NB4 (cell line): ENCODE measurements around the gene CEMIP2.

Experiments used
- CTCF ChIP-seq: IDR thresholded peaks from one replicate; pipeline ENCODE4 v1.5.1; 2012; ENCODE audit warnings: low read depth, low read length
- MYC ChIP-seq: IDR thresholded peaks from 2 replicates; pipeline ENCODE4 v1.6.1; 2011; ENCODE audit warnings: low read depth, low read length
- POLR2A ChIP-seq: IDR thresholded peaks from 2 replicates; pipeline ENCODE4 v1.6.1; 2011; ENCODE audit warnings: mild to moderate bottlenecking; ENCODE audit not compliant: insufficient read length; ENCODE audit errors: extremely low read depth
- TF ChIP-seq, protein P1 (sequence below): IDR thresholded peaks from 2 replicates; pipeline ENCODE4 v1.6.1; 2011; ENCODE audit warnings: low read depth, low read length

DNA sequence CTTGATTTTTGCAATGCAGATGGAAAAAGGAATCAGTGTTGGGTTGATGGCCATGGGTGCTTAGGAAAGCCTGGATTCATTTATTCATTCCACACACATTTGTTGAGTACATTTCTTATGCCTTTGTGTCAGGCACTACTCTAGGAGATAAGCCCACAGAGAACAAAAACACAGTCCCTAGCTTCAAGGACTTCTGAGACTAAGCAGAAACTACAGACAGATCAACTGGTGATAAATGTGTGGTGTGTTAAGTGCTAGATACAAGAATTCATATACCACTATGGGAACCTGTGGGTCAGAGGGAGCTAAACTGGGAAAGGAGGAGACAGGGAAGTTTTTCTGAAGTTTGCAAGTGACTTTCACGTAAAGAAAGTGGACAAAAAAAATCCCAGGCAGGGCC is 119.9 kb downstream of the CEMIP2 start:
- TF ChIP-seq, protein P1, sequence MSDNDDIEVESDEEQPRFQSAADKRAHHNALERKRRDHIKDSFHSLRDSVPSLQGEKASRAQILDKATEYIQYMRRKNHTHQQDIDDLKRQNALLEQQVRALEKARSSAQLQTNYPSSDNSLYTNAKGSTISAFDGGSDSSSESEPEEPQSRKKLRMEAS = no peak
- no peak for TF ChIP-seq CTCF
- TF ChIP-seq MYC = no peak
- TF ChIP-seq POLR2A = no peak
